ENCODE results near the gene KANSL2.

DNA sequence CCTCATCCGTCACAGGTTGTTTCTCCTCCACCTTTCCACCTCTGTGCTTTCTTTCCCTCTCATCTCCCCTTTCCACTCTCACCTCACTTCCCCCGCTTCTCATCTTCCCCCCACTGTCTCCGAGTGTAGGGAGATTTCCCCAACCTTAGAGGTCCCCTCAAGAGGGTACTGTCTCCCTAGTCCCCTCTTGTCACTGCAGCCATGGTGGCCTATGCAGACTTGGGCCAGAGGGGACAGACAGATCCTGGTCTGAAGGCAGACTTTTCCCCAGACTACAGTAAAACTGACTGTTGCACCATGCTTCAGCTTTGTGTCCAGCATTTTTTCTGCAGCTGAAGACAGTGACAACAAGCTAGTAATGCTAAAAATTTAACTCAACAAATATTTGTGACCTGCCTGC lies 41.2 kb downstream of the KANSL2 start:
- TF ChIP-seq, protein P1, sequence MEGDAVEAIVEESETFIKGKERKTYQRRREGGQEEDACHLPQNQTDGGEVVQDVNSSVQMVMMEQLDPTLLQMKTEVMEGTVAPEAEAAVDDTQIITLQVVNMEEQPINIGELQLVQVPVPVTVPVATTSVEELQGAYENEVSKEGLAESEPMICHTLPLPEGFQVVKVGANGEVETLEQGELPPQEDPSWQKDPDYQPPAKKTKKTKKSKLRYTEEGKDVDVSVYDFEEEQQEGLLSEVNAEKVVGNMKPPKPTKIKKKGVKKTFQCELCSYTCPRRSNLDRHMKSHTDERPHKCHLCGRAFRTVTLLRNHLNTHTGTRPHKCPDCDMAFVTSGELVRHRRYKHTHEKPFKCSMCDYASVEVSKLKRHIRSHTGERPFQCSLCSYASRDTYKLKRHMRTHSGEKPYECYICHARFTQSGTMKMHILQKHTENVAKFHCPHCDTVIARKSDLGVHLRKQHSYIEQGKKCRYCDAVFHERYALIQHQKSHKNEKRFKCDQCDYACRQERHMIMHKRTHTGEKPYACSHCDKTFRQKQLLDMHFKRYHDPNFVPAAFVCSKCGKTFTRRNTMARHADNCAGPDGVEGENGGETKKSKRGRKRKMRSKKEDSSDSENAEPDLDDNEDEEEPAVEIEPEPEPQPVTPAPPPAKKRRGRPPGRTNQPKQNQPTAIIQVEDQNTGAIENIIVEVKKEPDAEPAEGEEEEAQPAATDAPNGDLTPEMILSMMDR (IDR thresholded peaks at IDR 0.05 in 2 of 3, conservative IDR thresholded peaks at IDR 0.05 in 1 of 3; ENCODE audit: borderline replicate concordance in 1 of 3, insufficient read depth in 1 of 3, low read depth in 2 of 3, low read length in 2 of 3): no peak
- TF ChIP-seq ZNF274 (IDR thresholded peaks at IDR 0.05; ENCODE audit: low read depth, low read length): no peak
- TF ChIP-seq EGR1 (IDR thresholded peaks at IDR 0.05; ENCODE audit: low read depth): no peak
- TF ChIP-seq POLR2A (IDR thresholded peaks at IDR 0.05; ENCODE audit: borderline replicate concordance, extremely low read depth, insufficient read depth, insufficient read length): no peak

Data from HCT116 (cell line).